NOMO-1 treated with DMSO at 0.1 percent for 48 hours (cell line): Measurements from ENCODE around the gene MPRIP.
"Not testable (repeated sequence)": the region's sequence is repeated elsewhere in the genome, so short reads cannot be mapped to it uniquely, and the experiment has no call there.

Experiments used
- DNase-seq: peaks from one replicate; lab custom pipeline; 2025; ENCODE audit not compliant: unreplicated experiment; lab: John Stamatoyannopoulos, UW

Gene MPRIP

DNA sequence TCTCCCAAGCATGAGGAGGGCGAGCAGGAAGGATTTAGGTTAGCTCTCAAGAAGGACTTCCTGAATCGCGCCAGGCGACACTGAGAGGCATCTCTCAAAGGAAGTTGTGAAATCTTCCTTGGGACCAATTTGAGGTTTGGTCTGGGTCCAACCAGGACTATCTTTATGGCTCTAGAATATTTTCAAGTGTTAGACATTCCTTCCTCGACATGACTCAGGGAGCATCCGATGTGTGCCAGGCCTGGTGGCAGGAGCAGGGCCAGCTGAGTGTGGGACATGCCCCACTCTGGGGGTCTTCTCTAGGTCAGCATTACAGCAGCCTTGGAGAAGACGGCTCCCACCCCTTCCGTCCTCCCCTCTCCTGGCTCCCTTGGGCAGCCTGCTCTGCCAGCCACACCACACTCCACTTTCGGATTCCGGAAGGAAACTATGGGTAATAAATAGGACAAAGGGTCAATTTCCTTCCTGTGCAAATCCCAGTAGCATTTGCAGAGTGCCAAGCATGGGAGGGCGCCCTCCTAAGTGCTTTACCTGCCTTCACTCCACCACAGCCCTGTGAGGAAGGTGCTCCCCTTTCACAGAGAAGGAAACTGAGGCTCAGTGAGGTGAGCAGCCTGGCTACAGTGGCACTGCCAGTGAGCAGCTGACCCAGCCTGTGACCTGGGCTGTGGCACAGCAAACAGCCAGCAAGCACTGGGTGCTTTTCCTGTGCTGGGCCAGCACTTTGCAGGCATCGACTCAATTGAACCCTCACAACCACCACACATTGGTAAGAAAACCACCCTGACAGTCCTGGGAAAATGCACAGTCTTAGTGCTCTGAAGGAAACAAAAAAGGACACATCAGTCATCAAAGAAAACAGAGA is 31.0 kb upstream of the MPRIP start:
- DNase-seq, result peak; percentile 24

DNA sequence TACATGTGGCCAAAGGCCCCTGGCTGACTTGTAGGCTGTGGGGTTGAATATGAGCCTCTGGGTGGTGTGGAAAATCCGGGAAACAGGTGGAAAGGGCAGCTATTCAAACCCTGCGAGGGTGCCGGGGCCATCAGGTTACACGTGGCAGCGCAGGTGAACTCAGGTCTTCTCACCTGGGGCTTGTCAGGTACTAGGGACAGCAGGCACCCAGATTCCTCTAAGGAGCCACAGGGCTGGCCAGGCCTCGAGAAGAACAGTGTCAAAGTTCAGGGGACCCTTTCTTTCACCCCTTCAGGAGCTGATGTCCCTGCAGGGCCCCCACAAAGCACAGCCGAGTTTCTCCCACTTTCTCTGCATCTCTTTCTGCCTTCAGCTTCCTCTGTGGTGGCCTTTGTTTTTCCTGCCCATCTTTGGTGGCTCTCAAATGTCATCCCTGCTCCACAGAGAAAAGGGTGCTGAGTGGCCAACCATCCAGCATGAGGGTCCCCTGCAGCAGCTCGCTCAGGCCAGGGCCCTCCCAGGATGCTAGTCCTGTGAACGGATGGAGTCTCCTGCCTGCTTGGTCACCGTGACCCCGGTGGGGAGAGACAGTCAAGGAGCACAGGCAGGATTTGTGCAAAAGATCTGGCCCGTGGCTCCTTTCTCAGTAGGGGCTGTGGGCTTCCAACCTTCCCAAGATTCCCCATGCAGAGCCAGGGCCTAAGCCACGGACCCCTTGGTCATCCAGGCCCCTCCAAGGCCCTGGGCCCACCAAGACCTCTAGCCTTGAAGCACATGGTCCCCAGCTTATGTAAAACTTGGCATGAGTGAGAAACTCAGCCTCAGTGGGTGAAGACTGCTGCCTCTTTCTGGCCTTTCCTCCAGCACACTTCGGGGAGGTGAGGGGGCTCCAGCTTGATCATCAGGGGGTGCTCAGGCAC is 28.2 kb upstream of the MPRIP start:
- not testable (repeated sequence) for DNase-seq

DNA sequence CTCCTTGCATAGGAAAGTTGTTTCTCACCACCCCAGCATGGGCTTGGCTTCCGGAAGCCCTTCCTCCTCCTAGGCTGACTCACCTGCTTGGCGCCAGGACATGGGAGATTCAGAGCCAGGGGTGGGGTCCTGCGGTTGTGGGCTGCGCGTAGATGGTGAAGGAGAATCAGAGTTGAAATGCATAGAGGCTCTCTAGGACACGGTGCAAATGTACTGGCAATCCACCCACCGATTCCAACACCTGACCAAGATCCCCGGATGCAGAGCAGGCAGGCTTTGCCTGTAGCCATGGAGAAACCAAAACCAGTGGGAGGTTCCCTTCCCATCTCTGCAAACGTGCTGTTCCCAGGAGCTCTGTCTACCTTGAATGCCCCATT is 27.5 kb upstream of the MPRIP start:
- not testable (repeated sequence) for DNase-seq

DNA sequence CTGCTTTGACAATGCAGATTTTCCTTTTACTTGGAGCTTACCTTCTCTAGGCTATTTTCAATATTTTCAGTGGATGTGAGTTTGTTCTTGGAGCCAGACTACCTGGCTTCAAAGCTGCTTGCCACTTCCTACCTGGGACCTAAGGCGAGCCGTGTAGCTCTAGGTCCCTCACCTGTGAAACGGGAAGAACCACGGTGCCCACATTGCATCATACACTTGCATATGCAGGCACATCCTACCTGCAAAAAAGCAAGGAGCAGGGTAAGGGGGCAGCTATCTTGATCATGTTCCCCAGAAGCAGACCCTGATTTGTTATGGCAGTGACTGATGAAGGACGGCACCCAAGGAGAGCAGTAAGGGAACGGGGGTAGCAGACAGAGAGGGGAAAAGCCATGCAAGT is 27.0 kb upstream of the MPRIP start:
- DNase-seq, result no peak

DNA sequence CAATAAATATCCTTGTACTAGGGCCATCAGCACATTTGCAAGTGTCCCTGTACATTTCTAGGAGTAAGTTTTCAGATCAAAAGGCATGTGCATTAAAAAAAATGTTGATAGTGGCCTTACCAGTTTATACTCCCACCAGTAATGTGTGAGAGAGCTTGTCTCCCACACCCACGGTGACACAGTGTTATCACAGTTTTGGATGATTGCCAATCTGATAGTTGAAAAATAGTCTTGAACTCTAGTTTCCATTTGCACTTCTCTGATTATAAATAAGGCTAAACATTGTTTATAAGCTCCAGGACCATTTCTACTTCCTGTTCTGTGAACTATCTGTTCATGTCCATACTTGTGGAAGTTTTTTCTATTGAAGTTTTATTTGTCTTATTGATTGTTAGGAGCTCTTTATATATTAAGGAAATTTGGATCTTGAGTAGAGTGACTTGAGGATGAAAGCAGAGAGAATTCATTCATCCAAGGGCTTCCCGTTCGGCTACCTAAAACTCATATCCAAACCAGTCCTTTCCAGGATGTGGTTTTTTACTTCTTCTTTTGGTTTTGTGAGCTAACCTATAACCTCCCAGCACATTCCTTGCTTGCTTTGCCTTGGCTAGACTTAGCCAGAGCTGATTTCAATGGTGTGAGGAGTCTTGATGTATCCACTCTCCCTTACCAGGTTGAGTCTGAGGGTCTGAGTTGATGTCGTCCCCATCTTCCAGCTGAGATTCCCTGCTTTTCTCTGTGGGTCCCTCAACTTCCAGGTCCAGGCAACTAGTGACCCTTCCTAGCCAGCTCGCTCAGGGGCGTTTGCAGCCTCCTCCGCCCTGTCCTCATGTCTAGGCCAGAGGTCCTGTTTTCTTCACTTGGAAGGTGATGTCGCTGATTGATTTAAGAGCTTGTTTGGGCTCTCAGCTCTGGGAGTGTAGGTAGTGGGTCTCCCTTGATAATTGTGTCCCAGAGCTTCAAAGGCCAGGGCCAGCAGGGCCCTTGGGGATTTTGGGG is 25.8 kb upstream of the MPRIP start:
- DNase-seq, result peak; percentile 83

DNA sequence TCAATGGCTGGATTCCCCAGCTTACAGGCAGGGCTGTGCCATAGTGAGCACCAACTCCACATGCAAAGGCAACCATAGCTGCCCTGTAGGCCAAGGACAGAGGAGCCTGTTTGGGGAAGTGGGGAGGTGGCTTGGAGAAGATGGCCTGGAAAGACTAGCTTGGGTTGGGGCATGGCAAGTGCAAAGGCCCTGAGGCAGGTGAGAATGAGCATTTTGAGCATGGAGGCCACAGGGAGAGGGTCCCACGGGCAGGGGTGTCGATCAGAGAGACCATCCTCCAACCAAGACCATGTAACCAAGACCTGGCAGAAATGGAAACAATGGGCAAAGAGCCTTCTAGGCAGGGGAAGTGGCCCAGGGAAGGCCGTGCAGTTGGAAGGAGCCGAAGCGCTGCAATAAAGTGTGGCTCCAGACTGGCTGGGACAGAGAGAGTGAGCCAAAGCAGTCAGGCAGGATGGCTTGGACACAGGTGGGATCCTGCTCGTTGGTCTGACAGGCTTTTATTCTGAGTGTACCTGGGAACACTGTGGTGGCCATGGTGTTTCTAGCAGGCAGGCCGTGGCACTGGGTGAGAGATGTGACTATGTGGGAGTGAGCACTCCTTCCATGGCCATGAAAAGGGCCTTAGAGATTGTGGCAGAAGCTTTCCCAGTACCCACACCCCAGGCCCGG is 24.8 kb upstream of the MPRIP start:
- DNase-seq, result no peak

DNA sequence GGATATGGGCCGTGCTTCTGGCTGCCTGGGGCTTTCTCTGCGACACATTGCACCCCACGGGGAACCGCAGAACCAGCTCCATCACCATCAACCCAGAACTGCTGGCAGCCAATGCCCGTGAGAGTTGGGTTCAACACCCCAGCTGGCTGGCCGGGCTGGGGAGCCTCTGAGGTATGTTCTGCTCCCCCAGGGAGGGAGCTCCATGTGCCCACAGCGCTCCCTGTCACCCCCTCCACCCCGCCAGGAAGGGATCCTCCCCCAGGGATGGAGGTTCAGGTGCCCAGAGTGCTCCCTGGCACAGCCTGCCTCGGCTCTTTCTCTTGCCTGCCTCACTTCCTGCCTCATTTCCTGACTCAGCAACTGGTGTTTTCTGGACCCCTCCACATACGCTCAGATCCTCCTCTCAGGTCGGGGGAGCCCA is 24.2 kb upstream of the MPRIP start:
- DNase-seq, result no peak

DNA sequence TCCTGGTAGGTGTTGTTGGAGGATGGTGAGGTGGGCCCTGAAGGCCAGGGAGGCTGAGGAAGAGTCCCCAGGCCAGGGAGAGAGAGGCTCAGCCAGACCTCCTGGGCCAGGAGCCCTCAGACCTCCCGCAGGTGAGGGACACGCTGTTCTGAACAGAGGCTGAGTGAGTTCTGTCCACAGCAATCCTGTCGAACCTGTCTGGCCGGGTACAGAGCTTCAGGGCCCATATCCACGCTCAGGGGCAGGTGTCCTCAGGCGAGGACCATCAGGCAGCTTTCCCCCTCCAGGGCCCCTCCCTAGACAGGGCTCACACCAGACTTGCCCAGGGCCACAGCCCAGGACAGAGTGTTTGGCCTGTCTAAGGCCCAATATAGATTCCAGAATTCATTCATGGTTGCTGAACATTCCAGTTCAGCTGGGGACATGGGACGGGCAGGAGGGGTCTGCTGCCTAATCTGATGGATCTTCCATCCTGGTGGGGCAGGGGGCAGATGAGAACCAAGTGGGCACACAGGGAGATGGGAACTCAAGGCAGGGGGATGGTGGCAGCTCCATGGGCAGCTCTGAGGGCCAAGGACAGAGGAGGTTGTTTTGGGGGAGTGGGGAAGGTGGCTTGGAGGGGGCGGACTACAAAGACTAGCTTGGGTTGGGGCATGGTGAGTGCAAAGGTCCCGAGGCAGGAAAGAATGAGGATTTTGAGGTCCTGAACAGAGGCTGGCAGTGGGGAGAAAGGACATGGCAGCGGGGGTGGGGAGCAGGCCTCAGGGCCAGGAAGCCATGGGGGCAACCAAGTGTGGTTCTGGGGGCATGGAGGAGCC is 23.4 kb upstream of the MPRIP start:
- DNase-seq, result no peak

DNA sequence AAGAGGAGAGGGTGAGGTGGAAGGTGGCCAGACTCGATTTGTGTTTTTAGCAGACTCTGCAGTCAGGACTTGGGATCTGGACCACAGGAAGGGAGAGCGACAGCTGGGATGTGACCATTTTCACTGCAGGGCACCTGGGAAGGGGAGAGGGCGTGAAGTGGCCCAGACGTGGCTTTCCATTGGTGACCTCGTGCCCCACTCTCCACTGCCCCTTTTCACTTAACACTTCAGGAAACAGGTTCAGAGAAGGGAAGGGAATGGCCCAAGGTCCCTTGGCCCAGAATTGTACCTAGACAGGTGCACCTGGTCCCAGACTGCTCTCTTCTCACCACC is 22.9 kb upstream of the MPRIP start:
- no peak for DNase-seq

DNA sequence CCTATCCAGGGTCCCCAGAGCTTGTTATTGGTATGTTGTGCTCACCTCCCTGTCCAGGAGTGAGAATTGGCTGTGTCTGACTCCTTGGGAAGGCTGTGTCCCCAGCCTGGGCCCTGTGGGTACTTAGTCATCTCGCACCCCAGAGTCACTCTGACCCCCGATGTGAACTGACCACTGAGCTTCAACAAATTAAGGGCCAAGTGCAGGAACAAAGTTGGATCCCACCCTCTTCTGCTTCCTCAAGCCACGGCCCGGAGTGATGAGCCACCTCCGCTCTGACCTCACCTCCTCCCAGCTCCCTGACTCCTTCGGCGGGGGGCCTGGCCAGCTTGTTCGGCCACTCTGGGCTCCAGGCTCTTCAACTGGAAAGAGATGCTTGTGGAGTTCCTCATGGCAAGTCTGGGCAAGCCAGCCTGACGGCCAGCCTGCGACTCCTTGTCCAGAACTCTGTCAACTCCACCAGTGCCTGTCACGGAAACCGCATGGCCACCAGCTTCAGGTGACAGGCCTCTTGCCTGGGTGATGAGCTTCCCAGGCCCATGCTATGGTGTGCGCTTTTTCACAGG is 22.3 kb upstream of the MPRIP start:
- no peak for DNase-seq

DNA sequence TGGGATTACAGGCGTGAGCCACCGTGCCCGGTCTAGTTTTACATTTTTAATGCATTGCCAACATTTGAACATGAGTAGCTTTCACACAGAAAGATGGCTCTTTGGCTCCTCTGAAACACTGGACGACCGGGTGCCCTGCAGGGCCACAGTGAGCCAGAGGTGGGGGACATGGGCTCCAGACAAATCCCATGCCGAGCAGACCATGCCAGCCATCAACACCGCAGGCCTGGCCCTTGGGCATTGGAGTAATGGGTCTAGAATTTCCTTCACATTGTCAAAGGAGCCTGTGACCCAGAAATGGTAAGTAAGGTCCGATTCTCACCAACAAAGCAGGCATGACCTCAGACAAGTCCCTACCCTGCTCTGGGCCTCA is 21.4 kb upstream of the MPRIP start:
- no peak for DNase-seq

DNA sequence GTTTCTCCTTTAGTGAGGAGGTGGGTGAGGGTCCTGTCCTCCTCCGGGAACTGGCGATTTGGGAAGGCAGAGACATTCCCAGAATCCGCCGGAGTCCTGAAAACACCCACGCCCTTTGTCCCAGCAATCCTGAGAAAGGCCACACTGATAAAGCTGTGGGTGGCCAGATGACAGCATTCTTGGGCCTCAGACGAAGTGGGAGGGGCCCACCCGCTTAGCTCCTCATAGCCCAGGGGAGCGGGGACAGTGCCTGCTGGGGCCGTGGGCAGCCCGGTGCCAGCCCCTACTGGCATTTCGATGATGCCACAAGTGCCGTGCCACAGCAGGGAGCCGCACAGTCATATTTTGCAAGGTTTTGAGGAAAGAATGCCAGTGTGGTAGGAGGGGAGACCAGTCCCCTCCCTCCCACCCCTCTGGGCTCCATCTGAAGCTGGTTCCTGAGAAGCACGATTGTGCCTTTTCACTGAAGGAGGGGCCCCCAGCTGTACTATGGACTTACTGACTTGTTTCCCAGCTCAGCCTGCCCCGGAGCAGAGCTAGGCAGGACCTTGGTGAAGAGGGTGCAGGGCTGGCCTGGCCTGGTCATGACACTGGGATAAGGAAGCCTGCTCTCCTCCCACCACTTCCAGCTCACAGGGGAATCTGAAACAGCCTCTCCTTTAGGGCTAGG is 20.9 kb upstream of the MPRIP start:
- no peak for DNase-seq

DNA sequence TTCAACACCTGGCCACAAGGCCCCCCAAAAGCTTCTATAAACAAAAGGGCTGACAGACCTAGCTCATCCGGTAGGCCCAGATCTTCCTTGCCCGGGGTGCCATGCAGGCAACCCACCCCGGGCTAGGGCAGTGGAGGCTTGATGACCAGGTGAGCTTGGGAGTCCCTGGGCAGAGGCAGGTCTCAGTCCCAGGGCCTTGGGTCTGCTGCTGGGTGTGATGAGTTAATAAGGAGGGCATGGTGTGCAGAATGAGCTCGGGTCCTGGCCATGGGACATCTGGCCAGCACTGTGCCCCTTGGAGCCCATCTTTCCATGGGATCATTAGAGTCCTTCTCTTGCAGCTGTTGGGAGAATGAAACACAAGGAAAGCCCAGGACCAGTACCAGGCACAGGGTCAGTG is 20.2 kb upstream of the MPRIP start:
- no peak for DNase-seq

DNA sequence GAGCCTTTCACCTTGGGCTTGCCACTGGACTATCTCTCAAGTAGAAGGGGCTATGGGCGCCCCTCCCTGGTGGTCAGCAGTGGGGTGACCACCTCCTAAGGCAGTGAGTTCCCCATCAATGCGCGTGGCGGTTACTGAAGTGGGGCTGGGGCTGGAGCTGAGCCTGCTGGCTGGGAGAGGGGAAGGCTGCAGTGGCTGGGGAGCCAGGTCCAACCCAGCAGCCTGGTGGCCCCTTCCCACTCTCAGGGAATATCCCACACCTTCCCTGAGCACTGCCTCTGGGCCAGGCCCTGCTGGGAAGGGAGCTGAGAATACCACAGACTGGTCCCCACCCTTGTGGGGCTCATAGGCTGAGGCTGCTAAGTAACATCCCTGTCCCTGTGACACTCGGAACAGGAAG is 19.8 kb upstream of the MPRIP start:
- no peak for DNase-seq

DNA sequence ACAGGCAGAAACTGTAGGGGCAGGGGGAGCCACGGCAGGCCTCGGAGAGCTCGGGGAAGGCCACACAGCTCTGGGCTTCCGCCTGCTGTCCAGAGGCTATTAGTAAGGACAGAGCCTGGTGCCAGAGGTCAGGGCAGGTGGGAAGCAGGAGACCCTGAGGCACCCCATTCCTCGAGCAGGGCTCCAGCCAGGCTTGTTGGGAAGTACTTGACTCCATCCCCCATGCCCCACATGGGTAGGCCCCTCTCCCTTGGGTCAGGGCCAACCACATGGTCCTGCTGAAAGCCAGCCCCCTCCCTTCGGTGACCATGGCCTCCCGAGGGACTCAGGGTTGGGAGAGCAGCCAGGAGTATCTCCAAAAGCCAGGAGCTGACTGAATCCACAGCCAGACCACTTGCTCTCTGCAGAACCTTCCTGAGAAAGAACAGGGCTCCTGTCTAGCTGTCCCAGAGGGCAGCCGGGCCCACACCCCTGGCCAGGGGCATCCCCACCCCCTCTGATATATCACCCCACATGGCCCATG is 17.4 kb upstream of the MPRIP start:
- no peak for DNase-seq

DNA sequence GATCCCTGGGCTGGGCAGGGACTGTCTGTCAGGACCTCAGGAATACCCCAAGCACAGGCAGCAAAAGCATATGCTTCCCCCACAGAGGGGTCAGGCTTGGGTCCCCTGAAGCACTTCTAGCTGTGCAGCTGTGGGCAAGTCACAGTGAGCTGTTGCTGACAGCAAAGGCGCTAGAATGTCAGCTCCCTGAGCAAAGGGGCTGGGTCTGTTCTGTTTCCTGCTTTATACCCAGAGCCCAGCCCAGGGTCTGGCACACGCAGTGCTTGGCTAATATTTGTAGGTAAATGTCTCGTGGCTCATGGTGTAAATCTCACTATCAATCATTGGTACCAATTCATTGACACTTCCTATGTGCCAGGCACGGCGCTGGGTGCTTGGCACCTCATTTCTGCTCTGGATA is 16.6 kb upstream of the MPRIP start:
- DNase-seq, result no peak

DNA sequence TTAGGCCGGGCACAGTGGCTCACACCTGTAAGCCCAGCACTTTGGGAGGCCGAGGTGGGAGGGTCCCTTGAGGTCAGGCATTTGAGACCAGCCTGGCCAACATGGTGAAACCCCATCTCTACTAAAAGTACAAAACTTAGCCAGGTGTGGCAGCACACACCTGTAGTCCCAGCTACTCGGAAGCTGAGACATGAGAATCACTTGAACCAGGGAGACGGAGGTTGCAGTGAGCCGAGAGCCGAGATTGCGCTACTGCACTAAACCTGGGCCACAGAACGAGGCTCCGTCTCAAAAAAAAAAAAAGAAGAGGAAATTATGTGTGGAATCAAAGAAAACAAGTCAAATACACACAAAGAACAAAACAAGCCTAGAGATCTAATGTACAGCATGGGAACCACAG is 16.1 kb upstream of the MPRIP start:
- DNase-seq, result no peak

DNA sequence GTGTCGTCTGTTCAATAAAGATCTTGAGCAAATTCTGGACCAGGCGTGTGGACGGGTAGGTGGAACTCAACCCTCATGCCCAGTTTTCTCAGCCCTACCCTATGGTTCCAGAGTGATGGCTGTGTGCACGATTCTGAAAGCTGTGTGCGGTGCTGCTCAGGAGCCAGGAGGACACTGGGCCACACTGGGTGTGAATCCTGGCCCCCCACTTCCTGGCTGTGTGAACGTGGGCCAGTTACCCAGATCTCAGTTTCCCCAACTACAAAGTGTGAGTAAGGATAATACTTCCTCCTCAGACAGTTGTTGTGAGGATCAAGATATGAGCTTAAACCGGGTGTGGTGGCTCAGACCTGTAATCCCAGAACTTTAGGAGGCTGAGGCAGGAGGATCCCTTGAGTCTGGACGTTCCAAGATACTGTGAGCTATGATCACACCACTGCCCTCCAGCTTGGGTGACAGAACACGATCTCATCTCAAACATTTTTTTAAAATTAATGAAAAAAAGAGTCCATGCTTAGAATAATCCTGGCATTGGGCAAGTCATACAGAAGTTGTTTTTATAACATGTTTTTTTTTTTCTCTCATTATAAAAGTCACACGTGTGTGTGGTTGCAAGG is 14.7 kb upstream of the MPRIP start:
- no peak for DNase-seq
